Fibroblast of lung (primary cell): ENCODE results near the gene C1orf226. TPM values are rescaled to one million over a fixed set of nuclear protein-coding genes. Genes with fewer than 3 reads are reported as not detected.

ENCODE experiments used
- DNase-seq, 2 donors: peaks; one replicate each; pipeline versions ENCODE4 v3.0.0 to v3.0.0-alpha.2; 2010; ENCODE audit warnings: low read depth in 2 of 2
- H2AFZ ChIP-seq: 2 replicates; pipeline ENCODE4 v1.5.1; 2012; ENCODE audit warnings: low read length, control low read depth, inconsistent platforms
- H3K27ac ChIP-seq: 2 replicates; pipeline ENCODE4 v1.5.1; 2011; ENCODE audit warnings: low read length, control low read depth; ENCODE audit not compliant: insufficient read depth
- H3K27me3 ChIP-seq: 2 replicates; pipeline ENCODE4 v1.5.1; 2011; ENCODE audit warnings: mild to moderate bottlenecking, low read length; ENCODE audit not compliant: control insufficient read depth, insufficient read depth
- H3K36me3 ChIP-seq: 2 replicates; pipeline ENCODE4 v1.5.1; 2011; ENCODE audit warnings: low read length; ENCODE audit not compliant: control insufficient read depth, insufficient read depth
- H3K4me1 ChIP-seq: 2 replicates; pipeline ENCODE4 v1.5.1; 2011; ENCODE audit warnings: low read length; ENCODE audit not compliant: control insufficient read depth, insufficient read depth; ENCODE audit errors: extremely low read depth
- H3K4me2 ChIP-seq: 2 replicates; pipeline ENCODE4 v1.5.1; 2011; ENCODE audit warnings: low read length, control low read depth; ENCODE audit not compliant: insufficient read depth; ENCODE audit errors: extremely low read depth
- H3K4me3 ChIP-seq, 4 experiments: fragments of 200-600 bp in 1 of 4; sonication (generic) in 1 of 4; replicated peaks in 1 of 4; 2 replicates each; pipeline ENCODE4 v1.5.1; 2011 to 2016; ENCODE audit warnings: low read length in 4 of 4, low read depth in 3 of 4, mild to moderate bottlenecking in 3 of 4, control low read depth in 2 of 4, inconsistent platforms in 1 of 4, mixed read lengths in 1 of 4; ENCODE audit not compliant: insufficient read depth in 1 of 4; ENCODE audit errors: control extremely low read depth in 1 of 4
- H3K79me2 ChIP-seq: 2 replicates; pipeline ENCODE4 v1.5.1; 2012; ENCODE audit warnings: mild to moderate bottlenecking, low read length, inconsistent platforms; ENCODE audit not compliant: control insufficient read depth, insufficient read depth
- H3K9ac ChIP-seq: 2 replicates; pipeline ENCODE4 v1.5.1; 2011; ENCODE audit warnings: mild to moderate bottlenecking, low read length, control low read depth; ENCODE audit not compliant: insufficient read depth
- H3K9me3 ChIP-seq: 2 replicates; pipeline ENCODE4 v1.5.1; 2012; ENCODE audit warnings: low read depth, low read length; ENCODE audit not compliant: control insufficient read depth, insufficient read depth
- H4K20me1 ChIP-seq: 2 replicates; pipeline ENCODE4 v1.5.1; 2011; ENCODE audit warnings: low read length; ENCODE audit not compliant: control insufficient read depth, insufficient read depth; ENCODE audit errors: extremely low read depth
- EZH2 ChIP-seq: IDR thresholded peaks from 2 replicates; pipeline ENCODE4 v1.5.1; 2012; ENCODE audit warnings: low read length, control low read depth, mild to moderate bottlenecking; ENCODE audit errors: missing control alignments
- polyA plus RNA-seq, 2 donors: library from polyadenylated mRNA; depleted of rRNA in 1 of 2; stranded (reverse) in 1 of 2; unstranded in 1 of 2; fragments of >200 nt; gene quantifications; 2 replicates each; pipeline ENCODE4 v1.2.1, GENCODE V29; 2011 to 2012; ENCODE audit warnings: missing spikeins in 1 of 2
- total RNA-seq: library from RNA; depleted of rRNA; stranded (reverse); fragments of >200 nt; gene quantifications from 2 replicates; pipeline ENCODE4 v1.2.1, GENCODE V29; 2014
- TF ChIP-seq, protein P1 (sequence below), 2 donors: IDR thresholded peaks in 1 of 2; conservative IDR thresholded peaks in 1 of 2; 1 replicate in 1 of 2; 2 replicates in 1 of 2; pipeline ENCODE4 v1.5.1; 2011 to 2012; ENCODE audit warnings: low read length in 2 of 2, control low read depth in 1 of 2, inconsistent platforms in 1 of 2, low read depth in 1 of 2, mild to moderate bottlenecking in 1 of 2

C1orf226 gene
- total and polyA plus RNA-seq, 2 donors (not counting 1 experiment from before 2014, with no cell fraction given) = 0.10 to 0.33 TPM

DNA sequence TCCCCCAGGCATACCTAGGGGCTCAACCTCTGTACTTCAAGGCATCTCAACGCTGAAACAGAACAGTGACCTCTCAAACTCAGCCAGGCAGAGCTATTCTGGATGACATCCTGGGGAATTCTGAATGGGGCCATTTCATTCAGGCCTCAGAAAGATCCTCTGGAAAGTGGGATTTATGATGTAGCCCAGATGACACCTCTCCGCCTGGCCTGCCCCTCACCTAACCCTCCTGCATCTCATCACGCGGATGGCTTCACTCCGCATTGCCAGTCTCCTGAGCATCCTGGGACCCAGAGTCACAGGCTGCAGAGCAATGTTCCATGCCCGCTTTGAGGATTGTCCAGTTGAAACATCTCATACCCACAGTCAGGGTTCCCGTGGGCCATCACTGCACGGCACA, 6.1 kb upstream of the C1orf226 start:
- Histone ChIP-seq H3K4me2 (no peak overlapping the region), H3K4me3 (no peak overlapping the region), H3K27me3 (peaks cover 3% of the 10 kb centered on the region), H3K4me1 (no peaks in the 10 kb centered on the region), H2AFZ (no peak overlapping the region), H3K9ac (no peak overlapping the region), H3K79me2 (no peaks in the 10 kb centered on the region), H3K27ac (no peak overlapping the region), H3K36me3 (no peaks in the 10 kb centered on the region), H3K9me3 (no peaks in the 10 kb centered on the region), H4K20me1 (no peaks in the 10 kb centered on the region)
- DNase-seq = no peak
- TF ChIP-seq, protein P1, sequence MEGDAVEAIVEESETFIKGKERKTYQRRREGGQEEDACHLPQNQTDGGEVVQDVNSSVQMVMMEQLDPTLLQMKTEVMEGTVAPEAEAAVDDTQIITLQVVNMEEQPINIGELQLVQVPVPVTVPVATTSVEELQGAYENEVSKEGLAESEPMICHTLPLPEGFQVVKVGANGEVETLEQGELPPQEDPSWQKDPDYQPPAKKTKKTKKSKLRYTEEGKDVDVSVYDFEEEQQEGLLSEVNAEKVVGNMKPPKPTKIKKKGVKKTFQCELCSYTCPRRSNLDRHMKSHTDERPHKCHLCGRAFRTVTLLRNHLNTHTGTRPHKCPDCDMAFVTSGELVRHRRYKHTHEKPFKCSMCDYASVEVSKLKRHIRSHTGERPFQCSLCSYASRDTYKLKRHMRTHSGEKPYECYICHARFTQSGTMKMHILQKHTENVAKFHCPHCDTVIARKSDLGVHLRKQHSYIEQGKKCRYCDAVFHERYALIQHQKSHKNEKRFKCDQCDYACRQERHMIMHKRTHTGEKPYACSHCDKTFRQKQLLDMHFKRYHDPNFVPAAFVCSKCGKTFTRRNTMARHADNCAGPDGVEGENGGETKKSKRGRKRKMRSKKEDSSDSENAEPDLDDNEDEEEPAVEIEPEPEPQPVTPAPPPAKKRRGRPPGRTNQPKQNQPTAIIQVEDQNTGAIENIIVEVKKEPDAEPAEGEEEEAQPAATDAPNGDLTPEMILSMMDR (conservative IDR thresholded peaks at IDR 0.05 in 1 of 2, IDR thresholded peaks at IDR 0.05 in 1 of 2; ENCODE audit: low read depth in 1 of 2, low read length in 2 of 2) = no peak
- no peak for TF ChIP-seq EZH2

DNA sequence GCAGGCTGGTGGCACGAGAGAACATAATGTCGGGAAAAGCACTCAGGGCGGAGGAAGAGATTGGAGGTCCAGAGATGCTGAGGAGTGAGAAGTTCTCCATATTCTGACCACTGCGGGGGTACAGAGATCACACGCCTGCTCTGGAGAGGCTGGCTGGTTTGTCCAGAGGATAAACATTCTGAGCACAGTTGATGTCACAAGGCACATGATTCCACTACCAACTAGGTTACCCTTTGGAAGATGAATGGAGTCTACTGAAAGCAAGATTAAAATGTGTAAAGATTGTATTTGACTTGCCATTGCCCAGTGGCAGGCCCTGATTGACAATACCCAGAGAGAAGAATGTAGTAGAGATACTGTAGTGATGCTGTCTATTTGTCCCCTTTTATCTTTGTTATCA, 4.8 kb upstream of the C1orf226 start, which contains the start of gene SPATA46:
TSS of gene SPATA46 (minus strand) at position 164 of the 400 bp plus-strand sequence. CDS start at position 100, 64 bp downstream.
- DNase-seq = no peak
- Histone ChIP-seq H3K27ac (no peak within 1 kb of the TSS), H4K20me1 (no peaks in the 10 kb centered on the region), H2AFZ (no peak within 1 kb of the TSS), H3K4me3 (no peak within 1 kb of the TSS), H3K4me2 (no peak within 1 kb of the TSS), H3K9ac (no peak within 1 kb of the TSS), H3K27me3 (peaks cover 3% of the 10 kb centered on the region), H3K9me3 (no peaks in the 10 kb centered on the region), H3K79me2 (no peaks in the 10 kb centered on the region), H3K36me3 (no peaks in the 10 kb centered on the region), H3K4me1 (no peaks in the 10 kb centered on the region)
- TF ChIP-seq, protein P1 (conservative IDR thresholded peaks at IDR 0.05 in 1 of 2, IDR thresholded peaks at IDR 0.05 in 1 of 2; ENCODE audit: low read depth in 1 of 2, low read length in 2 of 2) = no peak
- no peak for TF ChIP-seq EZH2

DNA sequence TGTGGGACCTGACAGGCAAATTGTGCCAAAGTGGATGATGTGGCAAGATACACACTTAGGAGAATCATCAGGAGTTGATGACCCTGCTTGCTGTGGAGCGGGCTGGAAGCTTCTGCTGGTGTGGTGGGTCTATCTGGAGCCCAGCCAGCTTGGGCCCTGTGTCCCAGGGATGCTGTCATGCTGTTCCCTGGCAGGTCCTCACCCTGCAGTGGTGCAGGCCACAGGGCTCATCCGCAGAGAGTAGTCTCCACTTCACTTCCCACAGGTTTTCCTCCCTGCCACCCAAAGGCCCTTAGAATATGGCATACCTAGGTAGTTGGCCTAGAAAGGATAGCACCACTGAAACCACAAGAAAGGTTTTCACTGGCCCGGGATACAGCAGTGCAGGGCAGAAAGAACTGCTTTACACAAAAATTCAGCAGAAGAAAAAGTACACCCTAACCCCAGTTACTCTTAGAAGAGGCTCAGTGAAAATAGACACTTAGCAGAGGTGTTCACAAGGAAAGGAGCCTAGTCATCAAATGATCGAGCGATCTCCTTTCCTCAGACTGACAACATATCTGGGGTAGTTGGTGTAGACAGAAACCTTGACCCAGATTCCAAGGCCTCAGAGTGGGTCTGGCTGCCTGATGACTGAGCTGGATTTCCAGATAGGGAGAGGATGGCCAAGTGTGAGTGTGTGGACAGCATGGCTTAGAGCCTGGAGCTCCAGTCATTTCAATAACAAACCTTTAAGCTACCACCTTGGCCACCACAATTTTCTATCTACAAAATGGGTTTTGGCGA, 1.3 kb upstream of the C1orf226 start:
- no peaks in the 10 kb centered on the region for H4K20me1 ChIP-seq
- H3K4me1 ChIP-seq = no peaks in the 10 kb centered on the region
- no peak overlapping the region for H3K4me3 ChIP-seq
- H3K36me3 ChIP-seq = no peaks in the 10 kb centered on the region
- H3K4me2 ChIP-seq = no peak overlapping the region
- H3K9me3 ChIP-seq = no peaks in the 10 kb centered on the region
- H3K27ac ChIP-seq = no peak overlapping the region
- no peaks in the 10 kb centered on the region for H3K79me2 ChIP-seq
- no peak overlapping the region for H2AFZ ChIP-seq
- peak in 1 of 2 donors; percentile 23 for DNase-seq
- no peak overlapping the region for H3K9ac ChIP-seq
- TF ChIP-seq EZH2 = no peak
- TF ChIP-seq, protein P1 (conservative IDR thresholded peaks at IDR 0.05 in 1 of 2, IDR thresholded peaks at IDR 0.05 in 1 of 2; ENCODE audit: low read depth in 1 of 2, low read length in 2 of 2) = no peak
- H3K27me3 ChIP-seq = peaks cover 9% of the 10 kb centered on the region
